OCI-LY1 (cell line): ENCODE measurements around the gene CHCHD1.

Source experiments
- EZH2 ChIP-seq: fragments of 200-600 bp; sonication (generic), shearing (Covaris generic); IDR thresholded peaks from 2 replicates; pipeline ENCODE4 v1.8.0; 2017; ENCODE audit warnings: borderline replicate concordance, mixed run types, mild to moderate bottlenecking, antibody characterized with exemption, low read length, moderate library complexity, mixed read lengths
- TF ChIP-seq, protein P1 (sequence below): fragments of 200-600 bp; sonication (generic), shearing (Covaris generic); IDR thresholded peaks from 2 replicates; pipeline ENCODE4 v1.5.1; 2017; ENCODE audit warnings: mild to moderate bottlenecking, antibody characterized with exemption, low read length, moderate library complexity, mixed read lengths

GRCh38 chr10:73756183-73756582, 25.7 kb upstream of the CHCHD1 start:
- TF ChIP-seq, protein P1, sequence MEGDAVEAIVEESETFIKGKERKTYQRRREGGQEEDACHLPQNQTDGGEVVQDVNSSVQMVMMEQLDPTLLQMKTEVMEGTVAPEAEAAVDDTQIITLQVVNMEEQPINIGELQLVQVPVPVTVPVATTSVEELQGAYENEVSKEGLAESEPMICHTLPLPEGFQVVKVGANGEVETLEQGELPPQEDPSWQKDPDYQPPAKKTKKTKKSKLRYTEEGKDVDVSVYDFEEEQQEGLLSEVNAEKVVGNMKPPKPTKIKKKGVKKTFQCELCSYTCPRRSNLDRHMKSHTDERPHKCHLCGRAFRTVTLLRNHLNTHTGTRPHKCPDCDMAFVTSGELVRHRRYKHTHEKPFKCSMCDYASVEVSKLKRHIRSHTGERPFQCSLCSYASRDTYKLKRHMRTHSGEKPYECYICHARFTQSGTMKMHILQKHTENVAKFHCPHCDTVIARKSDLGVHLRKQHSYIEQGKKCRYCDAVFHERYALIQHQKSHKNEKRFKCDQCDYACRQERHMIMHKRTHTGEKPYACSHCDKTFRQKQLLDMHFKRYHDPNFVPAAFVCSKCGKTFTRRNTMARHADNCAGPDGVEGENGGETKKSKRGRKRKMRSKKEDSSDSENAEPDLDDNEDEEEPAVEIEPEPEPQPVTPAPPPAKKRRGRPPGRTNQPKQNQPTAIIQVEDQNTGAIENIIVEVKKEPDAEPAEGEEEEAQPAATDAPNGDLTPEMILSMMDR = no peak
- TF ChIP-seq EZH2 = no peak
